ENCODE results near the gene FOXK1. TPM values are rescaled to one million over a fixed set of nuclear protein-coding genes. Genes with fewer than 3 reads are reported as not detected.

Gene FOXK1
- total and polyA plus RNA-seq, 9 of the 15 experiments (the other 6 are each of a cell fraction or from before 2014, with no cell fraction given): 0.32 to 45.5 (median 8.1) TPM

DNA sequence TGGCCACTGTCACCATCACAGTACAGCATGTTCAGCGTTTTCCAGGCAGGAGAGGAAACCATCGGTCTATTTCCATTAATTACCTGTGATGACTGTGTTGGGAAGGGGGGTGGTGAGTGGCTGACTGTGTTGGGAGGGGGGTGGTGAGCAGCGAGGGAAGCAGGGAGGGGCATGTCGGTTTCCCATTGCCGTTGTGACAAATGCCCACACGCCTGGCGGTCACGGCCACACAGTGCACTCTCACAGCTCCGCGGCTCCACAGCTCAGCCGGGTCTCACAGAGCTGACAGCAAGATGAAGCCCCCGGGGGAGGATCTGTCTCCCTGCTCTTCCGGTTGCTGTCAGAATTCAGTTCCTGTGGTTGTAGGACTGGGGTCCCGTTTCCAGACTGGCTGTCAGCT is 132.3 kb downstream of the FOXK1 start:
- no peaks in the 10 kb centered on the region for H3K36me3 ChIP-seq (ENCODE audit: control insufficient read depth, insufficient read depth, low read length)
- no peaks in the 10 kb centered on the region for H3K9me3 ChIP-seq (replicated peaks; ENCODE audit: control insufficient read depth, insufficient read depth, low read depth, low read length)
- no TSS peak for BruUV-seq (replicated peaks)
- peaks cover 0 to 32% of the 10 kb centered on the region in 2 experiments; a peak in 2 of 5 replicates for H3K4me1 ChIP-seq (replicated peaks in 1 of 2; ENCODE audit: control insufficient read depth in 2 of 2, insufficient read depth in 2 of 2, low read length in 2 of 2)
- WGBS (ENCODE audit: insufficient coverage, low coverage, missing lambda C conversion rate): 65% methylated on average over 5 of the region's 14 CpGs
- DNase-seq (ENCODE audit: extremely low read depth in 1 of 4, low spot score in 3 of 4) (no peak), FAIRE-seq (no peak), ATAC-seq (no peak)
- H3K9ac ChIP-seq (ENCODE audit: insufficient read depth in 1 of 2, low read depth in 2 of 2, low read length in 2 of 2): no peak overlapping the region
- H3K9me1 ChIP-seq (ENCODE audit: control insufficient read depth, insufficient read depth, low read length): no peaks in the 10 kb centered on the region
- no peak overlapping the region for H3K27ac ChIP-seq (ENCODE audit: extremely low read depth, low read depth, low read length)
- H3K27me3 ChIP-seq (ENCODE audit: control insufficient read depth in 2 of 2, insufficient read depth in 2 of 2, low read length in 2 of 2): no peaks in the 10 kb centered on the region
- intact Hi-C loops (cut with micrococcal nuclease): no loop called here
- in situ Hi-C loops (cut with MboI): no loop called here
- no peaks in the 10 kb centered on the region for H4K20me1 ChIP-seq (replicated peaks; ENCODE audit: control insufficient read depth, insufficient read depth, low read length)
- H3K79me2 ChIP-seq (ENCODE audit: control insufficient read depth, insufficient read depth, low read length): no peaks in the 10 kb centered on the region
- no peak overlapping the region for H3K4me2 ChIP-seq (ENCODE audit: insufficient read depth, low read length)
- TF ChIP-seq ZKSCAN3 (CRISPR knock-in tag; IDR thresholded peaks at IDR 0.05) (no peak), SMARCC2 (IDR thresholded peaks at IDR 0.05; ENCODE audit: low read depth) (no peak), ZBTB7A (IDR thresholded peaks at IDR 0.05; ENCODE audit: borderline replicate concordance, control insufficient read depth, low read depth, low read length) (no peak)
- TF ChIP-seq, protein P1, sequence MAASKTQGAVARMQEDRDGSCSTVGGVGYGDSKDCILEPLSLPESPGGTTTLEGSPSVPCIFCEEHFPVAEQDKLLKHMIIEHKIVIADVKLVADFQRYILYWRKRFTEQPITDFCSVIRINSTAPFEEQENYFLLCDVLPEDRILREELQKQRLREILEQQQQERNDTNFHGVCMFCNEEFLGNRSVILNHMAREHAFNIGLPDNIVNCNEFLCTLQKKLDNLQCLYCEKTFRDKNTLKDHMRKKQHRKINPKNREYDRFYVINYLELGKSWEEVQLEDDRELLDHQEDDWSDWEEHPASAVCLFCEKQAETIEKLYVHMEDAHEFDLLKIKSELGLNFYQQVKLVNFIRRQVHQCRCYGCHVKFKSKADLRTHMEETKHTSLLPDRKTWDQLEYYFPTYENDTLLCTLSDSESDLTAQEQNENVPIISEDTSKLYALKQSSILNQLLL (CRISPR knock-in tag; IDR thresholded peaks at IDR 0.05; ENCODE audit: borderline replicate concordance): no peak
- TF ChIP-seq, protein P2, sequence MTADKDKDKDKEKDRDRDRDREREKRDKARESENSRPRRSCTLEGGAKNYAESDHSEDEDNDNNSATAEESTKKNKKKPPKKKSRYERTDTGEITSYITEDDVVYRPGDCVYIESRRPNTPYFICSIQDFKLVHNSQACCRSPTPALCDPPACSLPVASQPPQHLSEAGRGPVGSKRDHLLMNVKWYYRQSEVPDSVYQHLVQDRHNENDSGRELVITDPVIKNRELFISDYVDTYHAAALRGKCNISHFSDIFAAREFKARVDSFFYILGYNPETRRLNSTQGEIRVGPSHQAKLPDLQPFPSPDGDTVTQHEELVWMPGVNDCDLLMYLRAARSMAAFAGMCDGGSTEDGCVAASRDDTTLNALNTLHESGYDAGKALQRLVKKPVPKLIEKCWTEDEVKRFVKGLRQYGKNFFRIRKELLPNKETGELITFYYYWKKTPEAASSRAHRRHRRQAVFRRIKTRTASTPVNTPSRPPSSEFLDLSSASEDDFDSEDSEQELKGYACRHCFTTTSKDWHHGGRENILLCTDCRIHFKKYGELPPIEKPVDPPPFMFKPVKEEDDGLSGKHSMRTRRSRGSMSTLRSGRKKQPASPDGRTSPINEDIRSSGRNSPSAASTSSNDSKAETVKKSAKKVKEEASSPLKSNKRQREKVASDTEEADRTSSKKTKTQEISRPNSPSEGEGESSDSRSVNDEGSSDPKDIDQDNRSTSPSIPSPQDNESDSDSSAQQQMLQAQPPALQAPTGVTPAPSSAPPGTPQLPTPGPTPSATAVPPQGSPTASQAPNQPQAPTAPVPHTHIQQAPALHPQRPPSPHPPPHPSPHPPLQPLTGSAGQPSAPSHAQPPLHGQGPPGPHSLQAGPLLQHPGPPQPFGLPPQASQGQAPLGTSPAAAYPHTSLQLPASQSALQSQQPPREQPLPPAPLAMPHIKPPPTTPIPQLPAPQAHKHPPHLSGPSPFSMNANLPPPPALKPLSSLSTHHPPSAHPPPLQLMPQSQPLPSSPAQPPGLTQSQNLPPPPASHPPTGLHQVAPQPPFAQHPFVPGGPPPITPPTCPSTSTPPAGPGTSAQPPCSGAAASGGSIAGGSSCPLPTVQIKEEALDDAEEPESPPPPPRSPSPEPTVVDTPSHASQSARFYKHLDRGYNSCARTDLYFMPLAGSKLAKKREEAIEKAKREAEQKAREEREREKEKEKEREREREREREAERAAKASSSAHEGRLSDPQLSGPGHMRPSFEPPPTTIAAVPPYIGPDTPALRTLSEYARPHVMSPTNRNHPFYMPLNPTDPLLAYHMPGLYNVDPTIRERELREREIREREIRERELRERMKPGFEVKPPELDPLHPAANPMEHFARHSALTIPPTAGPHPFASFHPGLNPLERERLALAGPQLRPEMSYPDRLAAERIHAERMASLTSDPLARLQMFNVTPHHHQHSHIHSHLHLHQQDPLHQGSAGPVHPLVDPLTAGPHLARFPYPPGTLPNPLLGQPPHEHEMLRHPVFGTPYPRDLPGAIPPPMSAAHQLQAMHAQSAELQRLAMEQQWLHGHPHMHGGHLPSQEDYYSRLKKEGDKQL (CRISPR knock-in tag; IDR thresholded peaks at IDR 0.05; ENCODE audit: borderline replicate concordance): no peak
- no peak overlapping the region for H2AFZ ChIP-seq (ENCODE audit: low read depth, low read length)
- POLR2A ChIA-PET: no interaction called here
- CTCF ChIA-PET (ENCODE audit: low intra/inter-chr PET ratio): no interaction called here
- H3K4me3 ChIP-seq: no peak overlapping the region

Data from K562 (cell line).